SK-N-SH (cell line): ENCODE measurements around the gene KIF1C. TPM values are rescaled to one million over a fixed set of nuclear protein-coding genes. Genes with fewer than 3 reads are reported as not detected.

Experiments used
- CTCF ChIA-PET: fragments of 300-600, 350-600 bp; formaldehyde crosslinking; extraction: SDS; loops from one replicate; lab custom pipeline; 2021; lab: Yijun Ruan, JAX
- POLR2A ChIA-PET: fragments of 350-600 bp; sonication (Branson Sonifier 250); formaldehyde crosslinking; extraction: SDS; loops from one replicate; lab custom pipeline; 2020; ENCODE audit warnings: antibody characterized with exemption, inconsistent platforms; lab: Yijun Ruan, JAX
- DNase-seq: peaks from one replicate; pipeline ENCODE4 v3.0.0; 2012
- H2AFZ ChIP-seq: fragments of 200-600 bp; sonication (generic); 2 replicates; pipeline ENCODE4 v1.8.1; 2016; ENCODE audit warnings: antibody characterized with exemption, mild to moderate bottlenecking, low read depth
- H3F3A ChIP-seq: fragments of 200-600 bp; sonication (generic); replicated peaks from 2 replicates; pipeline ENCODE3; 2016; ENCODE audit warnings: antibody characterized with exemption, mild to moderate bottlenecking; ENCODE audit not compliant: insufficient read depth
- H3K27ac ChIP-seq, 2 experiments: fragments of 200-500 bp in 1 of 2; fragments of 200-600 bp in 1 of 2; sonication (Bioruptor generic) in 1 of 2; sonication (generic), shearing (Covaris generic) in 1 of 2; 2 replicates each; pipeline versions ENCODE4 v1.5.1 to v1.6.1; 2014 to 2016; ENCODE audit warnings: low read depth in 2 of 2, inconsistent platforms in 1 of 2, low read length in 1 of 2, mild to moderate bottlenecking in 1 of 2, mixed read lengths in 1 of 2
- H3K27me3 ChIP-seq: fragments of 200-600 bp; sonication (generic), shearing (Covaris generic); 2 replicates; pipeline ENCODE4 v1.6.1; 2016; ENCODE audit warnings: mixed run types; ENCODE audit not compliant: insufficient read depth
- H3K36me3 ChIP-seq, 2 experiments: fragments of 200-500 bp in 1 of 2; fragments of 200-600 bp in 1 of 2; sonication (Bioruptor generic) in 1 of 2; sonication (generic) in 1 of 2; replicated peaks in 1 of 2; 2 replicates each; pipeline versions ENCODE3 to v1.5.1; 2014 to 2016; ENCODE audit warnings: low read length in 1 of 2, mild to moderate bottlenecking in 1 of 2; ENCODE audit not compliant: insufficient read depth in 2 of 2, control insufficient read depth in 1 of 2
- H3K4me1 ChIP-seq, 2 experiments: fragments of 200-500 bp in 1 of 2; fragments of 200-600 bp in 1 of 2; sonication (Bioruptor generic) in 1 of 2; sonication (generic), shearing (Covaris generic) in 1 of 2; 2 replicates each; pipeline versions ENCODE4 v1.5.1 to v1.6.1; 2014 to 2016; ENCODE audit warnings: low read depth in 1 of 2, low read length in 1 of 2, mixed run types in 1 of 2; ENCODE audit not compliant: insufficient read depth in 2 of 2, control insufficient read depth in 1 of 2
- H3K4me2 ChIP-seq: fragments of 200-600 bp; sonication (generic), shearing (Covaris generic); 2 replicates; pipeline ENCODE4 v1.6.1; 2017; ENCODE audit warnings: mixed run types
- H3K4me3 ChIP-seq, 2 experiments: fragments of 200-500 bp in 1 of 2; fragments of 200-600 bp in 1 of 2; sonication (Bioruptor generic) in 1 of 2; sonication (generic), shearing (Covaris generic) in 1 of 2; 2 replicates each; pipeline versions ENCODE4 v1.5.1 to v1.8.1; 2014 to 2016; ENCODE audit warnings: low read depth in 2 of 2, inconsistent platforms in 1 of 2, low read length in 1 of 2, mild to moderate bottlenecking in 1 of 2, mixed read lengths in 1 of 2, moderate library complexity in 1 of 2
- H3K79me2 ChIP-seq: fragments of 200-600 bp; sonication (generic); 2 replicates; pipeline ENCODE4 v1.8.1; 2017; ENCODE audit warnings: mild to moderate bottlenecking; ENCODE audit not compliant: insufficient read depth
- H3K9ac ChIP-seq: fragments of 200-600 bp; sonication (generic); 2 replicates; pipeline ENCODE4 v1.6.1; 2017; ENCODE audit warnings: mixed run types
- H3K9me2 ChIP-seq: fragments of 200-600 bp; sonication (generic); 2 replicates; pipeline ENCODE4 v1.6.1; 2017; ENCODE audit warnings: mixed run types
- H3K9me3 ChIP-seq: fragments of 200-600 bp; sonication (generic); 2 replicates; pipeline ENCODE4 v1.6.1; 2017; ENCODE audit warnings: mixed run types, mild to moderate bottlenecking, moderate library complexity
- H4K20me1 ChIP-seq: fragments of 200-600 bp; sonication (generic); 2 replicates; pipeline ENCODE4 v1.6.1; 2017; ENCODE audit warnings: mild to moderate bottlenecking, mixed run types; ENCODE audit not compliant: insufficient read depth
- CTCF ChIP-seq: fragments of 200-600 bp; sonication (generic); IDR thresholded peaks from 2 replicates; pipeline ENCODE4 v1.6.1; 2017; ENCODE audit warnings: antibody characterized with exemption, mild to moderate bottlenecking, moderate library complexity
- ELF1 ChIP-seq: IDR thresholded peaks from 2 replicates; pipeline ENCODE4 v1.4.0; 2012
- FOSL2 ChIP-seq: IDR thresholded peaks from 2 replicates; pipeline ENCODE4 v1.4.0; 2012; ENCODE audit warnings: low read depth, mild to moderate bottlenecking, moderate library complexity, borderline replicate concordance
- FOXJ3 ChIP-seq: sonication (generic); formaldehyde crosslinking; IDR thresholded peaks from 2 replicates; pipeline ENCODE4 v1.5.1; 2020; ENCODE audit warnings: mild to moderate bottlenecking, missing genetic modification reagents
- GATA2 ChIP-seq: sonication (generic); formaldehyde crosslinking; IDR thresholded peaks from 2 replicates; pipeline ENCODE4 v1.5.0; 2020; ENCODE audit warnings: mild to moderate bottlenecking, missing genetic modification reagents
- JUND ChIP-seq: IDR thresholded peaks from 2 replicates; pipeline ENCODE4 v1.4.0; 2012
- MAX ChIP-seq: IDR thresholded peaks from 2 replicates; pipeline ENCODE4 v1.4.0; 2012; ENCODE audit warnings: low read depth
- REST ChIP-seq: IDR thresholded peaks from 2 replicates; pipeline ENCODE4 v1.6.1; 2012; ENCODE audit warnings: mild to moderate bottlenecking, low read depth, low read length, moderate library complexity
- RXRA ChIP-seq: IDR thresholded peaks from 2 replicates; pipeline ENCODE4 v1.4.0; 2012; ENCODE audit warnings: low read depth, mild to moderate bottlenecking, borderline replicate concordance
- SIN3A ChIP-seq: IDR thresholded peaks from 2 replicates; pipeline ENCODE4 v1.6.1; 2012; ENCODE audit warnings: low read depth, mild to moderate bottlenecking, low read length, moderate library complexity, borderline replicate concordance
- SMC3 ChIP-seq: IDR thresholded peaks from 2 replicates; pipeline ENCODE4 v1.6.1; 2012; ENCODE audit warnings: low read depth, low read length, improper control_type of control experiment
- TAF1 ChIP-seq: IDR thresholded peaks from 2 replicates; pipeline ENCODE4 v1.6.1; 2012; ENCODE audit warnings: low read depth, mild to moderate bottlenecking, low read length, moderate library complexity, borderline replicate concordance
- TCF12 ChIP-seq: IDR thresholded peaks from 2 replicates; pipeline ENCODE4 v1.4.0; 2012
- TEAD4 ChIP-seq: IDR thresholded peaks from 2 replicates; pipeline ENCODE4 v1.4.0; 2012; ENCODE audit warnings: mild to moderate bottlenecking, borderline replicate concordance; ENCODE audit not compliant: insufficient read depth
- YY1 ChIP-seq: IDR thresholded peaks from 2 replicates; pipeline ENCODE4 v1.4.0; 2012; ENCODE audit warnings: low read depth, mild to moderate bottlenecking
- ZBTB33 ChIP-seq: IDR thresholded peaks from 2 replicates; pipeline ENCODE4 v1.4.0; 2012; ENCODE audit warnings: low read depth, borderline replicate concordance
- WGBS: methylation state at CpG from one replicate; pipeline ENCODE4 v1.1.6; 2017; ENCODE audit warnings: low lambda C conversion rate; 5-methylcytosine and 5-hydroxymethylcytosine counted together
- polyA plus RNA-seq, 3 experiments: library from polyadenylated mRNA; depleted of rRNA; stranded (reverse); fragments of >200 nt; gene quantifications; 2 replicates each; pipeline ENCODE4 v1.2.3, GENCODE V29; 2012

The KIF1C gene
- polyA plus RNA-seq, 1 of the 3 experiments (the other 2 are of a cell fraction): 58.2 TPM

GRCh38 chr17:4958102-4958501 is 39.6 kb upstream of the KIF1C start:
- peaks cover 4 to 10% of the 10 kb centered on the region in 2 experiments for H3K36me3 ChIP-seq
- H3F3A ChIP-seq: peaks cover 13% of the 10 kb centered on the region
- 66% methylated on average over 3 of the region's 3 CpGs for WGBS
- H3K4me3 ChIP-seq: no peak overlapping the region
- H4K20me1 ChIP-seq: no peaks in the 10 kb centered on the region
- H3K9me2 ChIP-seq: no peaks in the 10 kb centered on the region
- H3K27me3 ChIP-seq: no peaks in the 10 kb centered on the region
- no peak overlapping the region for H3K27ac ChIP-seq
- TF ChIP-seq CTCF (no peak), GATA2 (no peak), SIN3A (no peak), TEAD4 (no peak), SMC3 (no peak), YY1 (no peak), RXRA (no peak)
- POLR2A ChIA-PET: no interaction called here
- H3K9me3 ChIP-seq: no peaks in the 10 kb centered on the region
- DNase-seq: no peak
- H3K9ac ChIP-seq: no peak overlapping the region
- H3K4me1 ChIP-seq: peaks cover 0 to 12% of the 10 kb centered on the region in 2 experiments; a peak in 3 of 4 replicates
- CTCF ChIA-PET: no interaction called here
- H3K79me2 ChIP-seq: no peaks in the 10 kb centered on the region
- H2AFZ ChIP-seq: no peak overlapping the region
- no peak overlapping the region for H3K4me2 ChIP-seq

GRCh38 chr17:4959261-4959965 is 38.3 kb upstream of the KIF1C start:
- Histone ChIP-seq H2AFZ (no peak overlapping the region), H4K20me1 (no peaks in the 10 kb centered on the region), H3K36me3 (peaks cover 4 to 12% of the 10 kb centered on the region in 2 experiments), H3K9me3 (no peaks in the 10 kb centered on the region), H3K9ac (no peak overlapping the region), H3F3A (peaks cover 10% of the 10 kb centered on the region), H3K27ac (no peak overlapping the region), H3K27me3 (no peaks in the 10 kb centered on the region), H3K4me3 (no peak overlapping the region), H3K4me2 (no peak overlapping the region), H3K4me1 (no peaks in the 10 kb centered on the region), H3K9me2 (no peaks in the 10 kb centered on the region), H3K79me2 (peaks cover 5% of the 10 kb centered on the region; the same call in 1 of the 2 replicates)
- 96% methylated on average over 13 of the region's 18 CpGs for WGBS
- ChIA-PET CTCF (interaction anchor here (0.7 to 1.1 kb wide), 2 partner anchors 21 to 46 kb away, joined by 3 read pairs; no protein-coding TSS in a partner anchor), POLR2A (interaction anchor here (0.6 to 0.7 kb wide), 2 partner anchors 8 kb away, joined by 3 read pairs; partner anchors contain the start of gene SPAG7)
- no peak for DNase-seq
- TF ChIP-seq FOSL2 (no peak), FOXJ3 (CRISPR knock-in tag) (no peak), CTCF (no peak), MAX (no peak), TCF12 (no peak), TAF1 (no peak), ELF1 (no peak), REST (no peak), SIN3A (no peak), ZBTB33 (no peak), JUND (no peak)
